HG03571 (cell line): ENCODE measurements around the gene P2RX4.
"Not testable (repeated sequence)": the region's sequence is repeated elsewhere in the genome, so short reads cannot be mapped to it uniquely, and the experiment has no call there.

Experiments used
- ATAC-seq: cut with Tn5 transposase; IDR thresholded peaks from one replicate; pipeline ENCODE4 v1.9.1; 2021; ENCODE audit not compliant: unreplicated experiment

The P2RX4 gene

GRCh38 chr12:121209624-121210572, at the start of gene P2RX4:
P2RX4 (plus strand) TSS chr12:121210129; CDS start chr12:121210165, 36 bp downstream.
- ATAC-seq: peak; percentile 77

- no peak for ATAC-seq
These were observed 47.5 kb upstream of the P2RX4 start for GRCh38 chr12:121162384-121162783.

GRCh38 chr12:121162985-121163384, 46.9 kb upstream of the P2RX4 start:
- ATAC-seq: no peak

- ATAC-seq: not testable (repeated sequence)
These were observed 45.1 kb upstream of the P2RX4 start for GRCh38 chr12:121164839-121165238.

- ATAC-seq: no peak
These were observed 44.6 kb upstream of the P2RX4 start for GRCh38 chr12:121165316-121165715.

GRCh38 chr12:121166356-121166755, 43.6 kb upstream of the P2RX4 start:
- no peak for ATAC-seq

GRCh38 chr12:121167232-121167820, 42.6 kb upstream of the P2RX4 start:
- no peak for ATAC-seq

- ATAC-seq: no peak
These were observed 42.0 kb upstream of the P2RX4 start for GRCh38 chr12:121167951-121168350.

GRCh38 chr12:121170151-121170550, 39.8 kb upstream of the P2RX4 start:
- no peak for ATAC-seq

- ATAC-seq: no peak
These were observed 39.2 kb upstream of the P2RX4 start for GRCh38 chr12:121170611-121171260.

GRCh38 chr12:121172145-121172544, 37.8 kb upstream of the P2RX4 start:
- no peak for ATAC-seq

- no peak for ATAC-seq
These were observed 34.4 kb upstream of the P2RX4 start for GRCh38 chr12:121175383-121176119.

GRCh38 chr12:121176826-121177529, 33.0 kb upstream of the P2RX4 start:
- ATAC-seq: no peak

GRCh38 chr12:121181181-121181580, 28.7 kb upstream of the P2RX4 start:
- no peak for ATAC-seq

- ATAC-seq: no peak
These were observed 27.6 kb upstream of the P2RX4 start for GRCh38 chr12:121182222-121182893.

- ATAC-seq: no peak
These were observed 25.5 kb upstream of the P2RX4 start for GRCh38 chr12:121184425-121184824.

- no peak for ATAC-seq
These were observed 24.7 kb upstream of the P2RX4 start for GRCh38 chr12:121184984-121185889.

- no peak for ATAC-seq
These were observed 23.1 kb upstream of the P2RX4 start for GRCh38 chr12:121186826-121187225.

GRCh38 chr12:121187501-121187900, 22.4 kb upstream of the P2RX4 start:
- ATAC-seq: no peak
